GM10266 (cell line): ENCODE results near the gene LYPLA2.
A peak's percentile ranks its signal among the peaks of the same experiment; 100 is the strongest.
"Not testable (repeated sequence)": the region's sequence is repeated elsewhere in the genome, so short reads cannot be mapped to it uniquely, and the experiment has no call there.

Experiments
- DNase-seq: peaks from one replicate; pipeline ENCODE4 v3.0.0; 2012; ENCODE audit errors: extremely low spot score
- TF ChIP-seq, protein P1 (sequence below): IDR thresholded peaks from 2 replicates; pipeline ENCODE4 v1.5.1; 2012; ENCODE audit warnings: mild to moderate bottlenecking, low read depth; ENCODE audit not compliant: control insufficient read depth, insufficient read depth; ENCODE audit errors: missing control alignments

The LYPLA2 gene

DNA sequence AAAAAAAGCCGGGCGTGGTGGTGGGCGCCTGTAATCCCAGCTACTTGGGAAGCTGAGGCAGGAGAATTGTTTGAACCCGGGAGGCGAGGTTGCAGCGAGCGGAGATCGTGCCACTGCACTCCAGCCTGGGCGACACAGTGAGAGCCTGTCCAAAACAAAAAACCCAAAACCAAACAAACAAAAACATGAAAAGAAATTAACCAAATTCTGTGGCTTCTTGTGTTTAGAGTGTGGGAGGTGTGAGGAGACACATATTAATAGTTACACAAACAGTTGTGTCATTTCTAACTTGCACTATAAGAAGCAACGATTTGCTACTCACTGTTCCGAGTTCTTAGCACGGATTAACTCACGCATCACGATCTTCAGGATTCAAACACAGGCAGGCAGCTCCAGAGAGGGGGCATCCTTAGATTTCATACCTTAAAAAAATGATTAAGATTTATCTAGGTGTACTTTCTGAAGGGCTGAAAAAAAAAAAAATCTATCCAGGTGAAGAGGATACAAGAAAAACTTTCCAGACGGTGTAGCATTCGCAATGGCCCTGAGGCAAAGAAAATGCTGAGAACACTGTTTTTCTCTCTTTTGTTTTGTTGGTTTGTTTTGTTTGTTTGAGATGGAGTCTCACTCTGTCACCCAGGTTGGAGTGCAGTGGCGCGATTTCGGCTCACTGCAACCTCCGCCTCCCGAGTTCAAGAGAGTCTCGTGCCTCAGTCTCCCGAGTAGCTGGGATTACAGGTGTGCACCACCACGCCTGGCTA lies 35.0 kb downstream of the LYPLA2 start:
- peak; percentile 73 for DNase-seq
- TF ChIP-seq, protein P1, sequence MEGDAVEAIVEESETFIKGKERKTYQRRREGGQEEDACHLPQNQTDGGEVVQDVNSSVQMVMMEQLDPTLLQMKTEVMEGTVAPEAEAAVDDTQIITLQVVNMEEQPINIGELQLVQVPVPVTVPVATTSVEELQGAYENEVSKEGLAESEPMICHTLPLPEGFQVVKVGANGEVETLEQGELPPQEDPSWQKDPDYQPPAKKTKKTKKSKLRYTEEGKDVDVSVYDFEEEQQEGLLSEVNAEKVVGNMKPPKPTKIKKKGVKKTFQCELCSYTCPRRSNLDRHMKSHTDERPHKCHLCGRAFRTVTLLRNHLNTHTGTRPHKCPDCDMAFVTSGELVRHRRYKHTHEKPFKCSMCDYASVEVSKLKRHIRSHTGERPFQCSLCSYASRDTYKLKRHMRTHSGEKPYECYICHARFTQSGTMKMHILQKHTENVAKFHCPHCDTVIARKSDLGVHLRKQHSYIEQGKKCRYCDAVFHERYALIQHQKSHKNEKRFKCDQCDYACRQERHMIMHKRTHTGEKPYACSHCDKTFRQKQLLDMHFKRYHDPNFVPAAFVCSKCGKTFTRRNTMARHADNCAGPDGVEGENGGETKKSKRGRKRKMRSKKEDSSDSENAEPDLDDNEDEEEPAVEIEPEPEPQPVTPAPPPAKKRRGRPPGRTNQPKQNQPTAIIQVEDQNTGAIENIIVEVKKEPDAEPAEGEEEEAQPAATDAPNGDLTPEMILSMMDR = no peak

DNA sequence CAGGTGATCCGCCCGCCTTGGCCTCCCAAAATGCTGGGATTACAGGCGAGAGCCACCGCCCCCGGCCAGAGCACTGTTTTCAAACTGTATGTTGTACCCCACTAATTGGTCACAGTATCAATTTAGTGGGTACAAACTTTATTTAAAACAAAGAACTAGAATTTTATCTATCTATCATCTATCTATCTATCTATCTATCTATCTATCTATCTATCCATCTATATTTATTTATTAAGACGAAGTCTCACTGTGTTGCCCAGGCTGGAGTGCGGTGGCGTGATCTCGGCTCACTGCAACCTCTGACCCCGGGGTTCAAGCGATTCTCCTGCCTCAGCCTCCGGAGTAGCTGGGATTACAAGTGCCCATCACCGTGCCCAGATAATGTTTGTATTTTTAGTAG lies 35.6 kb downstream of the LYPLA2 start:
- not testable (repeated sequence) for DNase-seq

DNA sequence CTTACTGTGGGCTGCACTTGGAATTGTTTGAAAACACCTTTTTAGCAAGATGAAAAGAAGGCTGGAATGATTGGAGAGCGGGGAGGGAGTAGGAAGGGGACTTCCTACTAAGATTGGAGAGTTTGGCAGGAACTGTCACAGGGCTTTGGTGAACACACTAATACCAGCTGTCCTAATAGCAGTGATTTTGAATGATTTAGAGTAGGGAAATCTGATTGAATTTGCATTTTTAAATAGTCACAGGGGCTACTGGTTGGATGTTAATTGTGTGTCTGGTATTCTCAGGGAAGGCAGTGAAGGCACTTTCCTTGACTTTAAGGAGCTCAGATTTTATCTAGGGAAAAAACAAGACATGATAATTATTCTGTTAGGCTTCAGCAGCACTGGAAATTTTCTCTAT lies 36.8 kb downstream of the LYPLA2 start:
- TF ChIP-seq, protein P1 = no peak
- DNase-seq = no peak

DNA sequence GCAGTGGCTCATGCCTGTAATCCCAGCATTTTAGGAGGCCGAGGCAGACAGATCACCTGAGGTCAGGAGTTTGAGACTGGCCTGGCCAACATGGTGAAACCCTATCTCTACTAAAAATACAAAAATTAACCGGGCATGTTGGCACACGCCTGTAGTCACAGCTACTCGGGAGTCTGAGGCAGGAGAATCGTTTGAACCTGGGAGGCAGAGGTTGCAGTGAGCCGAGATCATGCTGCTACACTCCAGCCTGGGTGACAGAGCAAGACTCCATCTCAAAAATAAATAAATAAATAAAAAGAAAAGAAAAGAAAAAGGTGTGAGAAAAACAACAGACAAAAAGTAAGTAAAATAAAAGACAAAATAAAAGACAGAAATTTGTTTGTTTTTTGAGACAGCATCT lies 43.2 kb downstream of the LYPLA2 start:
- not testable (repeated sequence) for DNase-seq

- TF ChIP-seq, protein P1 = no peak
- no peak for DNase-seq
Observed at GRCh38 chr1:23836037-23836436, 45.1 kb downstream of the LYPLA2 start.

DNA sequence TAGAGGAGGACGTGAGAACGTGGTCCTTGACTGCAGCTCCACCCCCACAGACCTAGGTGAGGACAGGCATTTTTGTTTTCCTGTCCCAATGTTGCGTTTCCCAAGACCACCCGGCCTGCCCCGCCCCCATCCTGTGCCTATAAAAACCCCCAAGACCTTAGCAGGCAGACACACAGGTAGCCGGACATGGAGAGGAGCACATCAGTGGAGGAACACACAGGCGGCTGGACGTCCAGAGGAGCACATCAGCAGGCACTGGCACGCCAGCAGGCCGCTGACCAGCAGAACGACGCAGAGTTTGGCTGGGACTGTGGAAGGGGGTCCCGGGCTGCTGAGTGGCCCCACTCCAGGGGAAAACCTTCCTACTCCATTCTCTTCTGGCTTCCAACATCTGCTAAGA lies 47.0 kb downstream of the LYPLA2 start:
- DNase-seq = no peak
- TF ChIP-seq, protein P1 = no peak

DNA sequence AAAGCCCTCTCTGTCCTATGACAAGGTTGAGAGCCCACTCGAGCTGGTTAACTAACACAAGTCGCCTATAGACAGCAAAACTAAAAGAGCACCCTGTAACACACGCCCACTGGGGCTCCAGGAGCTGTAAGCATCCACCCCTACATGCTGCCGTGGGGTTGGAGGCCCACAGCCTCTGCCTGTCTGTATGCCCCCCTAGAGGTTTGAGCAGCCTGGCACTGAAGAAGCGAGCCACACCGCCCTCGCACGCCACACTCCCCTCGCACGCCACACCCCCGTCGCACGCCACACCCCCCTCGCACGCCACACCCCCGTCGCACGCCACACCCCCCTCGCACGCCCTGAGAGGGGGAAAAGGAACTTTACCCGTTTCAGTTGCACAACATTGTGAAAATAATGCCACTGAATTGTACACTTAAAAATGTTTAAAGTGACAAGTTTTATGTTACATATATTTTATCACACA lies 47.5 kb downstream of the LYPLA2 start:
- DNase-seq = peak; percentile 72
- TF ChIP-seq, protein P1 = no peak

DNA sequence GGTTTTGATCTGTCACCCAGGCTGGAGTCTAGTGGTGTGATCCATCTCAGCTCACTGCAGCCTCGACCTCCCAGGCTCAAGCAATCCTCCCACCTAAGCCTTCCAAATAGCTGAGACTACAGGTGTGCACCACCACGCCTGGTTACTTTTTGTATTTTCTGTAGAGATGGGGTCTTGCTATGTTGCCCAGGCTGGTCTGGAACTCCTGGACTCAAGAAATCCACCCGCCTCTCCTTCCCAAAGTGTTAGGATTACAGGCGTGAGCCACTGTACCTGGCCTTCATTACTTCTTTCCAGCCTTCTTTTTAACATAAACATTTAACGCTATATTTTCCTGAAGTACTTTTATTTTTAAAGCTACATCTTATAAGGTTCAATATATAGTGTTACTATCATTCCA lies 52.7 kb downstream of the LYPLA2 start:
- TF ChIP-seq, protein P1 = no peak
- DNase-seq = no peak
